NOMO-1 treated with DMSO at 0.1 percent for 48 hours (cell line): Measurements from ENCODE around the gene SYNGR4.

Source experiments
- DNase-seq: peaks from one replicate; lab custom pipeline; 2025; ENCODE audit not compliant: unreplicated experiment; lab: John Stamatoyannopoulos, UW

Gene SYNGR4

DNA sequence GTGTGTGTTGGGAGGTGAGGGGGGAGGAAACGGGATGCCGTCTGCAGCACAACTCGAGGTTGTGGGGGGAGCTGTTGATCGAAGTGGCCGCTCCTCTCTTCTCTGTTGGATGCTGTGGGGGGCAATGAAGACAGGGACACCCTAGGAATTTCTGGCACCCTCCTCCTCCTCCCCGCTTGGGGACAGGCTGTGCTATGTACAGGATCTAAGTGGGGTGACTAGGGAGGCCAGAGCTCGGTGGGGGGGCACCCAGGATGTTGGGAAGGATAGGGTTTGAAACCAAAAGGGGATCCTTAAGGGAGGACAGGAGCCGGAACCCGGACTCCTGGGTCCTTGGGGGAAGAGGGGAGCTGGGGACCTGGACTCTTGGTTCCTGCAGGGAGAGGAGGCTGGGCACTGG lies 31.3 kb downstream of the SYNGR4 start:
- no peak for DNase-seq

DNA sequence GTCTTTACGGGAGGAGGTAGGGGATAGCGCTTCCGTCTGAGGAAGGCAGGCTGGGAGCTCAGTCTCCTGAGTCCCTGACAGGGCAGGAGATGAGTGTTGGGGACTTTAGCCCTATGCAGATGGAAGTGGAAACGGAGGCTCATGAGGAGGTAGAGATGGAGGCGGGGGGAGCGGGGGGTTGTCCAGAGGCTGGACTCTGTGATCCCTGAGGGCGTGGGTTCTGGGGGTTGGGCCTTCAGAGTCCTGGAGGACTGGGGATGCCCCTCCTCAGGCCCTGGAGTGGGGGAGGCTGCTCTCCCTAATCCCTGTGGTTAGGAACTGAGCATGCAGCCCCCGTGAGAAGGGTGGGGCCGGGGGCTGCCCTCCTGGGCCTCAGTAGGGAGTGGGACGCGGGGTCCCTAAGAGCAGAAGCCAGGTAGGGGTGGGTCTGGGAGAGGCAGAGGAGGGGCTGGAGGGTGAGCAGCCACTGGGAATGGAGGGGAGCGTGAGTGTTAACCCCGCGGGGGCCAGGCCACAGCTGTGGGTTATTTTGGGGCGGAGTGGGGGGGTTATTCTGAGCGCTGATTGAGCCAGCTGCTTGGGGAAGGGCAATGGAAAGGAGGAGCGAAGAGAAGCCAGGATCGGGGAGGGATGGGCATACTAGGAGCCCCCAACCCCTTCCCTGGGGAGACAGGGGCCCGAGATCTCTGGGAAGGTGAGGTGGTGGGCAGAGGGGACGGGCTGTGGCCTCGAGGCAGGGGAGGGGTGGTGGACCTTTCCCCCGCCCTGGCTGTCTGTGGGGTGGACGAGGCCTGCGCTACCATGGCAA lies 32.1 kb downstream of the SYNGR4 start:
- DNase-seq = no peak

DNA sequence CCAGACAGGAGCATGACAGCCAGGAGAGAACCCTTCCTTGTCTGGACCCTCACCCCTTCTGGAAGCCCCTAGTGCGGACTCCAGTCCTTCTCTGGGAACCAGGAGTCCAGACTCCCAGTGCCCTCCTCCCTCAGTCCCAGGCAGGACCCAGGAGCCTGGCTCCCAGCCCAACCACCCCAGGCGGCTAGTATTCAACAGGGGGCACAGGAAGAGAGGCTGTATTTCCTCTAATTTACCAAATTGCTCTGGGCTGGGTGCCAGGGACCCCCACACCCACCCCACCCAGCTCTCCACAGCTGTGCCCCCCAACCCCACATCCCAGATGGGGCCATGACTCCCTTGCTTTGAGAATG lies 32.6 kb downstream of the SYNGR4 start:
- no peak for DNase-seq

DNA sequence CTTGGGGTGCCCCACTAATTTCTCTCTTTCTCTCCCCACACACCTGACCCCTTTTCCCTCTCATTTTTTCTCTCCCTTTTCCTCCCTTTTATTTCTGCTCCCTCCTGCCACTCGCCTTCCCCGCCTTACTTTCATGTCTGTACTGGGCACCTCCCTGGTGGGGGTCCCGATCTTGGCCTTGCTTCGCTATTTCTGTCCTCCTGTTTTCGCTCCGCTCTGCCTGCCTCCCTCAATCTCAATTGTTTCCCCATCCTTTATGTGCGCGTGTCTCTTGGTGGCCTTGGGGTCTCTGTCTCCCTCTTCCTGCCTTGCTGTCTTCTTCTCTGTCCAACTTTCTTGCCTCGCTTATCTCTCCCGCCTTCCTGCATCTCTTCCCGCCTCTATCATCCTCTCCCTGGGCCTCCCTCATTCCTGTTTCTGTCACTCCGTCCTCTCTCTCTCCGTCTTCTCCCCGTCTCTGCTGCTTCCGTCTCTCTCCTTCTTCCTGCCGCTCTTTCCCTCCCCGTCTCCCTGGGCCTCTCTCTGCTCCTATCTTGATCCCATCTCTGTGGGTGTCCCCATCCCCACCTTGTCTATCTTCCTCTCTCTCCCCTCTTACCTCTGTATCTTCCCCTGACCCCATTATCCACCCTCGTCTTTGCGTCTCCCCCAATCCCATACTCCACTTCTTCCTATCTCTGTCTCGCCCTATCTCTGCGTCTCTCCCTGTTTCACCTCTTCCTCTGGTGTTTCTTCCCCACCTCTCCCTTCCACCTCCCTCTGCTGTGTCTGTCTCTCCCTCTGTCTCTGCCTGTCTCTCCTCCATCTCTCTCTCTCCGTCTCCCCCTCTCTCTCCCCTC lies 33.3 kb downstream of the SYNGR4 start:
- DNase-seq = no peak

DNA sequence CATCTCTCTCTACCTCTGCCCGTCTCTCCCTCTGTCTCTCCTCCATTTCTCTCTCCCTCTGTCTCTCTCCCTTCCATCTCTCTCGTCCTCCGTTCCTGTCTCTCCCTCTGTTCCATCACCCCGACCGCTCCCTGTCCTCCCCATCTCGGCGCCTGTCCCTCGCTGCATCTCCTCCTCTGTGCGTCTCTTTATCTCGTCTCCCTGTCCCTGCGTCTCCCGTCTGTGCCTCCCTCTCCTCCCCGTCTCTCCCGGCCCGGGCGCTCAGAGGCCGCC lies 33.9 kb downstream of the SYNGR4 start:
- no peak for DNase-seq

DNA sequence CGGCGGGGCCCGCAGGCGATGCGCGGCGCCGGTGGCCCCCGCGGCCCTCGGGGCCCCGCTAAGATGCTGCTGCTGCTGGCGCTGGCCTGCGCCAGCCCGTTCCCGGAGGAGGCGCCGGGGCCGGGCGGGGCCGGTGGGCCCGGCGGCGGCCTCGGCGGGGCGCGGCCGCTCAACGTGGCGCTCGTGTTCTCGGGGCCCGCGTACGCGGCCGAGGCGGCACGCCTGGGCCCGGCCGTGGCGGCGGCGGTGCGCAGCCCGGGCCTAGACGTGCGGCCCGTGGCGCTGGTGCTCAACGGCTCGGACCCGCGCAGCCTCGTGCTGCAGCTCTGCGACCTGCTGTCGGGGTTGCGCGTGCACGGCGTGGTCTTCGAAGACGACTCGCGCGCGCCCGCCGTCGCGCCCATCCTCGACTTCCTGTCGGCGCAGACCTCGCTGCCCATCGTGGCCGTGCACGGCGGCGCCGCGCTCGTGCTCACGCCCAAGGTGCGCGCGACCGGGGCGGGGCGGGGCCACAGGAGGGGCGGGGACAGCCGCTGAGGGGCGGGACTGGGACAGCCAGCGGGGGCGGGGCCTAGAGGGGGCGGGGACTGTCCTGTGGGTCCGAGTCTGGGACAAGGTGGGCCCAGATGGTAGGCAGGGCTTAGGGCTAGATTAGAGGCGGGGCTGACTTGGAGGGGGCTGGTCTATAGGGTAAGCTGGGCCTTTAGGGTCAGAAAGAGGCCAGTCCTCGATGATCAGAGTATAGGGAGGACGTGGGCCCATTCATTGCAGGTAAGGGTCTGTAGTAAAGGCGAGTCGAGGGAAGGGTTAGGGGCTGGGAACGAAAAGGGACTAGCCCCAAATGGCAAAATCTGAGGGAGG lies 34.4 kb downstream of the SYNGR4 start:
- DNase-seq = peak; percentile 95

DNA sequence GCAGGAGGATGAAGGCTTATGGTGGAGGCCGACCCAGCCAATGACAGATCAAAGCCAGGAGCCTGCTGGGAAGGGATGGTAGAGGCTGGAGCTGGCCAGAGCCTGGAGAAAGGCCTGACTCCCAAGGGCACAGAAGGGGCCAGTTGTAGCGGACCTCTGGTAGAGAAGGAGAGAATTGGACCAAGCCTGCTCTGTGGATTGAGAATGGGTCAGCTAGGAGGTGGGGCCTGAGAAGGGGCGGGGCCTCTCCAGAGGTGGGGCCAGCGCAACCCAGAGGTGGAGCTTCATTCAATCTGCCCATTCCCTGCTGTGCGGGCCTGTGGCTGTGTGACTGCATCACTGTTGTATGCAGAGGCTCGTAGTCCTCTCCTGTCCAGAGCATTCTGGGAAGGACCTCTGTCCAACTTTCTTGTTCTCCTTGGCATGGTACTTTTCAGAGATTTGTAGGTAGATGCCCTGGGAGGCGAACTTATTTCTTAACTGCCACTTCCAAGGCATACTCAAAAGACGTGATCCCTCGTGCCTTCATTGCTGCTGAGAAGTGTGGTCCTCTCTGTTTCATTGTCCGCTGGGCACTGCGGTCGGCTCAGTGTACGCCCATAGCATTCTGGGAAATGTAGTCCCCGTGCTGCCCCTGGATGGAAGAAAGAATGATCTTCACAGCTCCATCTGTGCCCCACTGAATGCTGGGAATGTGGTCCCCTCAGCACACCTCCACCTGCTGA lies 36.0 kb downstream of the SYNGR4 start:
- DNase-seq = no peak

DNA sequence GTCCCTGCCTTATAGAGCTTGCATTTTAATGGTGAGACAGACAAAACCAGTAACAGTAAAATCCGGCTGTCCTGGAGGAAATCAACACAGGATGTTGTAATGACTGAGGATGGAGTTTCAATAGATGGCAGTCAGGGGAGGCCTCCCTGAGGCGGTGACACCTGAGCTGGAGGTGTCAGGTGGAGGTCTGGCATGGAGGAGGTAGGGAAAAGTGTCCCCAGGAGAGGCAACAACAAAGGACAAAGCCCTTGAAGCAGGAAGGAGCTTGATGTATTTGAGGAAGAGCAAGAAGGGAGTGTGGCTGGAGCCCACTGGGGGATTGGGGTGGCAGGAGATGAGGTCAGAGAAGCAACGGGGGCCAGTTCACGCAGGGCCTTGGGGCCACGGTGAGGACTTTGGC lies 37.1 kb downstream of the SYNGR4 start:
- DNase-seq = no peak

DNA sequence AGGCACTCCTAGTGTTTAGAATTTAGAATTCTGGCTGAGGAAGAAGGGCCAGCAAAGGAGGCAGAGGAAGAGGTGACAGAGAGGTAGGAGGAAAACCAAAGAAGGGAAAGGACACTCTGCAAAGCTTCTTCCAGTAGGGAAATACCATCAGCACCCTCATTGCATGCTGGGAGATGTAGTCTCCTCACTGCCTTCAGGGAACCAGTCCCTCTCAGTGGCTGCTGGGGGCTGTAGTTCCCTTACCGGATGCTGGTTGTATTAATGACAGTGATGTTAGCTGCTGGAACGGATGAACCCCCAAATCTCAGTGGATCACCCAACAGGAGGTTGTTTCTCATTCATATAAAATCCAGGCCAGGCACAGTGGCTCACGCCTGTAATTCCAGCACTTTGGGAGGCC lies 39.4 kb downstream of the SYNGR4 start:
- DNase-seq = peak; percentile 7

DNA sequence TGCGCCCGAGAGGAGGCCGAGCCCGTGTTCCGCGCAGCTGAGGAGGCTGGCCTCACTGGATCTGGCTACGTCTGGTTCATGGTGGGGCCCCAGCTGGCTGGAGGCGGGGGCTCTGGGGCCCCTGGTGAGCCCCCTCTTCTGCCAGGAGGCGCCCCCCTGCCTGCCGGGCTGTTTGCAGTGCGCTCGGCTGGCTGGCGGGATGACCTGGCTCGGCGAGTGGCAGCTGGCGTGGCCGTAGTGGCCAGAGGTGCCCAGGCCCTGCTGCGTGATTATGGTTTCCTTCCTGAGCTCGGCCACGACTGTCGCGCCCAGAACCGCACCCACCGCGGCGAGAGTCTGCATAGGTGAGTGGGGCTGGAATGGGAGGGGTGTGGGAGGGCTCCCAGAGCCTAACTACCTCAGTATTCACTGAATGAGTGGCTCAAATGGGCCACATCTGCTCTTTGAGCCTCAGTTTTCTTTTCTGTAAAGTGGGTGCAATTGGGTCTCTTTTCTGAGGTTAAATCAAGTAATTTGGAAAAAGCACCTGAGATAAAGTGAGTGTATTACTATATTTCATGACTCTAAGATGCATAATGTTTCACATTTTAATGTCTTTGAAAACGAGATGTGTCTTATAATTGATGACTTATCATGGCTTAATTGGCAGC lies 41.0 kb downstream of the SYNGR4 start:
- DNase-seq = no peak

DNA sequence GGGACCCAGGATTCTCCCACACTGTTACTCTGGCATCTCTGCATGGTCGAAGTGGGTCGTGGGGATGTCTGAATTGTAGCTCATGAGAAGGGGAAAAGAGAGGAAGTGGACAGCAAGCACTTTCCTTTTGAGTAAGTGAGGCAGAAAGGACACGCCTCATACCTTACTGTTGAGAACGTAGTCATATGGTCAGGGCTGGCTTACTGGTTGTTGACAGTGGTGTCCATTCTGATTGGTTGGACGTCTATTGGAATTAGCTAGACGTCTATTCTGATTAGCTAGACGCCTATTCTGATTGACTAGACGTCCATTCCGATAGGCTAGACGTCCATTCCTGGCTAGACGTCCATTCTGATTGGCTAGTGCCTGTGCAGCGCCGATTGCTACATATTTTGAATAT lies 41.7 kb downstream of the SYNGR4 start:
- no peak for DNase-seq

DNA sequence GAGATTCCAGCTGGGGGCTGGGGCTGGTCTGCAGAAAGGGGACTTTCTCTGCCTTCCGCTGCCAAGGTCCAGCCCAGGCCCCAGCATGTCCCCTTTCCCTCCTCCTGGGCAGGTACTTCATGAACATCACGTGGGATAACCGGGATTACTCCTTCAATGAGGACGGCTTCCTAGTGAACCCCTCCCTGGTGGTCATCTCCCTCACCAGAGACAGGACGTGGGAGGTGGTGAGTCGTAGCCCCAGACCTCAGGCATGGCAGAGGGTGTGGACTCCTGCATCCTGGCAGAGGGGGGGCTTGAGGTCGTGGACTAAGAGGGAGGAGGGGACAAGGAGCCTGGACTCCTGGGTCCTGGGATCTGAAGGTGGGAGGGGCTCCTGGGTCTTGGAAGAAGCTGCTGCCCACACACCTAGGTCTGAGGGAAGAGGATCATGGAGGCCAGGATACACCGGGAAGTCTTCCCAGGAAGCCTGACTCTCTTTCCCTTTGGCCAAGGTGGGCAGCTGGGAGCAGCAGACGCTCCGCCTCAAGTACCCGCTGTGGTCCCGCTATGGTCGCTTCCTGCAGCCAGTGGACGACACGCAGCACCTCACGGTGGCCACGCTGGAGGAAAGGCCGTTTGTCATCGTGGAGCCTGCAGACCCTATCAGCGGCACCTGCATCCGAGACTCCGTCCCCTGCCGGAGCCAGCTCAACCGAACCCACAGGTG lies 49.9 kb downstream of the SYNGR4 start:
- no peak for DNase-seq

DNA sequence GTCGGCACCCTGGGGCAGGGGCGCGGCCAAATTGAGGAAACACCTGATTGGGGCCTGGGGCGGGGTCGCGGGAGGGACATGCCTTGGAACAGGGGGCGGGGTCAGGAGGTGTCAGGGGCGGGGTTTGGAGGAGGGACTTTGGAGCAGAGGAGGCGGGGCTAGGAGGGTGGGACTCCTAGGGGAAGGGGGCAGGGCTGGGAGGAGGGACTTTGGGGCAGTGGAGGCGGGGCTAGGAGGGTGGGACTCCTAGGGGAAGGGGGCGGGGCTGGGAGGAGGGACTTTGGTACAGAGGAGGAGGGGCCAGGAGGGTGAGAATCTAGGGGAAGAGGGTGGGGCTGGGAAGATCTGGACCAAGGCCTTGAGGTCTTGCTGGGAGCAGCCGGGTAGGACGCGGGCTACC lies 51.2 kb downstream of the SYNGR4 start:
- DNase-seq = peak; percentile 58

DNA sequence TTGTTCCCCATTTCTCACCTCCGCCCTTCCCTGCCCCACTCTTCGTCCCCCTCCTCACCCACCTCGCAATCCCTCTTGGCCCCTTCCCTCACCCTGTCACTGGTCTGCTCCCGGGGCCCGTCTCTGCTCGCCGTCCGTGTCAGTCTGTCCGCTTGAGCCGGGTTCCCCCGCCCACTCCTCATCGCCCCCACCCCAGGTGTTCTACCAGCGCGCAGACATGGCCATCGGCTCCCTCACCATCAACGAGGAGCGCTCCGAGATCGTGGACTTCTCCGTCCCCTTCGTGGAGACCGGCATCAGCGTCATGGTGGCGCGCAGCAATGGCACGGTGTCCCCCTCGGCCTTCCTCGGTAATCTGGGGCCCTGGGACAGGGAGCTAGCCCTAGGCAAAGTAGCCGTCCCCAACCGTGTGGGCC lies 51.6 kb downstream of the SYNGR4 start:
- no peak for DNase-seq

DNA sequence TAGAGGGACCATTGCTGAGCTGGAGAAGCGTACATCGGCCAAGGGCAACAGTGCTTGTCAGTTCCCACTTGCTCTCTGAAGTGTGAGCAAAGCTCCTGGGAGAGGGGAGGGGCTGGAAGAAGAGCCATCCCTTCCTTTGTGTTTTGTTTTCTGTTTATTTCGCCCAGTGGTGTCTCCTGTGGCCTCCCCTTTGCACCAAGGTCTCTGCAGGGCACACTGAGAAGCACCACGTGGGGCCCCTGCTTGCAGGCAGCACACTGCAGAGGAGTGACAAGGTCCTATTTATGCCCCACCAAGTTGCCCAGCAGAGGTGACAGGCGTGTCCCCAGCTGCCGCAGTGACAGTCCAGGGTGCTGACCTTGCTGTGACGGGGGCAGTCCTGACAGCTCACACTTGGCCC lies 53.3 kb downstream of the SYNGR4 start:
- DNase-seq = no peak

DNA sequence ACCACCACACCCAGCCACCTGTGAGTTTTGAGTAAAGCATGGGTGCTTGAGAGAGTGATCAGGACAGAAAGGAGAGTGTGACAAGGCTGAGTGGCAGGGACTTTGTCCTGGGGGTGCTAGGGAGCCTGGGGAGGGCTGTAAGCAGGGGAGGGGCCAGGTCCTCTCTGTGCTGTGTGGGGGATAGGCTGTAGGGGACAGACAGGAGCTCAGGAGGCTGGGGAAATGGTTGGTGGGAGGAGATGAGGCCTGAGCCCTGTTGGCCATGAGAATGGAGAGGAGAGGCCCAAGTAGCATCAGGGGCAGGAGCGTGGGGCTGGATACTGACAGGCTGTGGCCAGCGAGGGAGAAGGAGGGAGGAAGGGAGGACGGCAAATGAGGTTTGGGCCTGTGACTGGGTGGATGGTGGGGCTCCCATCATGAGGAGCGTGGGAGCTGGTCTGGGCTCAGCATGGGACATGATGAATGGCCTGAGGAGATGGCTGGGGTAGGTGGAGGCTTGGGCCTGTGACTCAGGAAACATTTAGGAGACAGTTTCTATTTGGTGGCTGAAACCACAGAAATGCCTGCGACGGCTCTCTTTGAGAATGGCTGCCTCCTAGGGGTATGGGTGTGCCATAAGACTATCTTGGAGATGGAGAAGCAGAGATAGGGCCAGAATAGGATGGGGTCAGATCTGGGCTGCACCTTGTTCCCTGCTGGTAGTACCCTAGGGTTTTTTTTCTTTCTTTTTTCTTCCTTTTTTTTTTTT lies 54.3 kb downstream of the SYNGR4 start:
- DNase-seq = no peak

DNA sequence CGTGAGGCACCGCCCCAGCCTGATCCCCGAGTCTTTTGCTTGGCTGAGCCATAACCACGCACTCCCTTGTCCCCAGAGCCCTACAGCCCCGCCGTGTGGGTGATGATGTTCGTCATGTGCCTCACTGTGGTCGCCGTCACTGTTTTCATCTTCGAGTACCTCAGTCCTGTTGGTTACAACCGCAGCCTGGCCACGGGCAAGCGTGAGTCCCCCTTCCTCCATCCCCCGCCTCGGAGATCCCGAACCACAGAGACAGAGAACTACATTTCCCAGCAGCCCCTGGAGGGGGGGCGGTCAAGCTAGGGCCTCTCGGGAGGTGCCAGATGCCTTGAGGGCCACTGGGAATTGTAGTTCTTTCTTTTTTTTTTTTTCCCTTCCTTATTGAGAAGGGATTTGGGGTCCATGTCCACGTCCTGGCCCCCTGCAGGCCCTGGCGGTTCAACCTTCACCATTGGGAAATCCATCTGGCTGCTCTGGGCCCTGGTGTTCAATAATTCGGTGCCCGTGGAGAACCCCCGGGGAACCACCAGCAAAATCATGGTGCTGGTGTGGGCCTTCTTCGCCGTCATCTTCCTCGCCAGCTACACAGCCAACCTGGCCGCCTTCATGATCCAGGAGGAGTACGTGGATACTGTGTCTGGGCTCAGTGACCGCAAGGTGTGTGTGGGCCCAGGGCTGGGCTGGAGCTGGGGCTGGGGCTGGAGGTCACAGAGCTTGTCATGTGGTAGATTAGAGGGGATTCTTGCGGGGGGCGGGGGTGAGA lies 55.2 kb downstream of the SYNGR4 start:
- DNase-seq = no peak

DNA sequence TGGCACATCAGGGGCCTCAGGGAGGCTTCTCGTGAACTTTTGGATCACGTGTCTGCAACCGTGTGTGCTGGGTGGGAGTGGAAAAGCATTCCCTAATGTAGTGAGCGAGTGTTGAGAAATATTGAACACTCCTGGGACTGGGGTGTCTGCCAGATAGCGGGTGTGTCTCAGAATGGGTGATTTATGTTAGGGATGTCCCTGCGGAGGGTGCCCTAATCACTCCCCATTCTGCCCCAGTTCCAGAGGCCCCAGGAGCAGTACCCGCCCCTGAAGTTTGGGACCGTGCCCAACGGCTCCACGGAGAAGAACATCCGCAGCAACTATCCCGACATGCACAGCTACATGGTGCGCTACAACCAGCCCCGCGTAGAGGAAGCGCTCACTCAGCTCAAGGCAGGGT lies 57.4 kb downstream of the SYNGR4 start:
- no peak for DNase-seq
